Measurements from ENCODE around the gene MIER3. TPM values are rescaled to one million over a fixed set of nuclear protein-coding genes. Genes with fewer than 3 reads are reported as not detected.

Gene MIER3
- total RNA-seq, 1 experiment from 2014 or later = 32.0 TPM

DNA sequence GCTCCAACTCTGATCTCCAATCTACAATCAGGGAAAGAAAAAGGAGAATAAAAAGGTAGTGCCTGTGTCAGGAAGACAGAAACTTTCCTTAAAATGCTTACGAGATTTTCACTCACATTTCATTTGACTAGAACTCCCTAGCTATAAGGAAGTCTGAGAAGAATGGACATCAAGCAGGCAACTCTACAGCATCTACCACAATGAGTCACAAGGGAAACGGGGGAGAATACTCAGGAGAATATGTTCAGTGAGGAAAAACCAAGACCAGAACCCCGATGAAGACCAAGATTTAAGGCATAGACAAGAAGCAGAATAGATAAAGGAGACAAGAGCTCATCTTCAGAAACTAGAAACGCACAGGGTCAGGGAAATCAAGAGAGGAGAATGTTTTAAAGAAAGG lies 51.5 kb downstream of the MIER3 start:
- DNase-seq (ENCODE audit: extremely low read depth, low read depth) = no peak

DNA sequence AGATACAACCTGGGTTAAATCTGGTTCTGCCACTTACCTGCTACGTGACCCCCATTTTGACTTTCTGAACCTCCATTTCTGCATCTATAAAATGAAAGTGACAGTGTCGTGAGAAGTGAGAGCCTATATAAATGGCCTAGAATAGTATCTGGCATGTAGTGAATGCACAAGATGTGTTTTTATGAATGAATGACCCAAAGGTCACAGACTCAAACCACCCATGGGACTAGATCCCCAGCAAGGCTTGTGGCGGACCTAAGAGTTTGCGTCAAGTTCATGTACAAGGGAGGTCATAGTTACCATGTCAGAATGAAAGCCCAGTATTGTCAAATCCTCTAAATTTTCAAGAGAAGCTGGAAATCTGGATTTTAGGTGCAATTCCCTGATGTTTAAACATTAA lies 53.7 kb downstream of the MIER3 start:
- no peak for DNase-seq (ENCODE audit: extremely low read depth, low read depth)

DNA sequence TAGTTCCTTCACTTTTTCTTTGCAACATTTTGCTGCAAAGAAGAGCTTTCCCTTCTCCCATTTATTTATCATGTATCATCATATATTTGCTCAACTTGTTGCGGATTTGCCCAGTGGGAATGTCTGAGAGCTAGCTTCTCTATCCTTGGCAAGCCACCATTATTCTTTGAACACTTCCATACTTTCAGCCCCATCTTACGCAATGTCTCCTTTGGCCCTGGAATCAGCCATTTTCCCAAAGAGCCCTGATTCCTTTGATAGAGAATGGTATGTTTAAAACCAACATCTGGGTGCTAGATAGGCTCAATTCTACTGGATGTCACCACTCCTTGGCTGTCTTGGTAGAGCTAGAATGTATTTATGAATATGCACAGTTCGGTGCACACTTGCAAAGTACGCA lies 55.2 kb downstream of the MIER3 start:
- DNase-seq (ENCODE audit: extremely low read depth, low read depth) = no peak

DNA sequence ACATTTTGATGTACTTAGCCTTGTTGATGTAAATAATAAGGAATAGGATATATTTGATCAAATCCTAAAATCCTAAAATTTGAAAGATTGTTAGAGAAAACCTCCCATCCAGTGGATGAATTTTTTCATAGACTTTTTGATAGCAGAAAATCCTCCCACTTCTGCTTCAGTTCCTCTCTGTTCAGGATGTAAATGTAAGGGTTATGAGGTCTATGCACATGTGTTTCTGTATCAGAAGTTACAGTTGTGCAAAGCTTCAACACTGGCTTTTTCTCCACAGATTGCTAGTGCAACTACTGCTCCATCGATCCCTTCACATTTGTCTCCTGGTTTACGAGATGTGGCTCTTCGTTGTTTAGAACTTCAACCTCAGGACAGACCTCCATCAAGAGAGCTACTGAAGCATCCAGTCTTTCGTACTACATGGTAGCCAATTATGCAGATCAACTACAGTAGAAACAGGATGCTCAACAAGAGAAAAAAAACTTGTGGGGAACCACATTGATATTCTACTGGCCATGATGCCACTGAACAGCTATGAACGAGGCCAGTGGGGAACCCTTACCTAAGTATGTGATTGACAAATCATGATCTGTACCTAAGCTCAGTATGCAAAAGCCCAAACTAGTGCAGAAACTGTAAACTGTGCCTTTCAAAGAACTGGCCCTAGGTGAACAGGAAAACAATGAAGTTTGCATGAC lies 58.5 kb downstream of the MIER3 start:
- no peak for DNase-seq (ENCODE audit: extremely low read depth, low read depth)

DNA sequence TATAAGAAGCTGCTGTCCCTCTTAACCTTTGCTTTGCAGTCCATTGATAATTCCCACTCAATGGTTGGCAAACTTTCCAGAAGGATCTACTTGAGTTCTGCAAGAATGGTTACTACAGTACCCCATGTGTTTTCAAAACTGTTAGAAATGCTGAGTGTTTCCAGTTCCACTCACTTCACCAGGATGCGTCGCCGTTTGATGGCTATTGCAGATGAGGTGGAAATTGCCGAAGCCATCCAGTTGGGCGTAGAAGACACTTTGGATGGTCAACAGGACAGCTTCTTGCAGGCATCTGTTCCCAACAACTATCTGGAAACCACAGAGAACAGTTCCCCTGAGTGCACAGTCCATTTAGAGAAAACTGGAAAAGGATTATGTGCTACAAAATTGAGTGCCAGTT lies 70.4 kb downstream of the MIER3 start:
- DNase-seq (ENCODE audit: extremely low read depth, low read depth) = no peak

DNA sequence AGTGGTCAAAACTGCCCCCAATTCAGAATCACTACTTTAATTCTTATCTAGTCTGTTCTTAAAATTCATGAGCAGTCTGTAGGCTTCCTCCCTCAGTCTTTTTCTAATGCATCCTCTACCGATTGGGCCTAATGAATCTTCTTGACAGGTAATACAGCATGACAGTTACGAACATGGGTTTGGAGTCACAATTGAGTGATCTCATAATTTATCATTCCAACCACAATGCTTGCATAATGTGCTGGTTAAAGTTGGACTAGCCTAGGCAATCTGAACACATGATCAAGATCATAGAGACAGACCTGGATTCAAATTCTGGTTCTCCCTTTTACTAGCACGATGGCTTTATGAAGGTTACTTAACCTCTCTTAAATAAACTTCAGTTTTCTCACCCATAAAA lies 75.6 kb downstream of the MIER3 start:
- no peak for DNase-seq (ENCODE audit: extremely low read depth, low read depth)

DNA sequence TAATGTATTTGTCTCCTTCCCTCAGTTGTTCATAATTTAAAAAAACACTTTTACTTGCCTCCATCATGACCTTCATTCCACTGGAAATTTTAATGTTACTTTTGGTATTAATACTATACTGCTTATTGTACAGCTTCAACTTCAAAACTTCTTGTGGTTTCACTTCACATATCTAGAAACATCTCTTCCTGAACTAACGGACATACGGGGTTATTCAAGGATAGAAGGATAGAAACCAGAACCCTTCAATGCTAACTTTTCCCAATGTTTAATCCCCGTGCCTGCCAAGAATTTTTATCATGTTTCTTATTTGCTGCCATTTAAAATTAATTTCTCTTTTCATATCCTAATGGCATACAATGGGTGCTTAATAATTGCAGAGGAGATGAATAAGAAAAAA lies 78.9 kb downstream of the MIER3 start:
- no peak for DNase-seq (ENCODE audit: extremely low read depth, low read depth)

DNA sequence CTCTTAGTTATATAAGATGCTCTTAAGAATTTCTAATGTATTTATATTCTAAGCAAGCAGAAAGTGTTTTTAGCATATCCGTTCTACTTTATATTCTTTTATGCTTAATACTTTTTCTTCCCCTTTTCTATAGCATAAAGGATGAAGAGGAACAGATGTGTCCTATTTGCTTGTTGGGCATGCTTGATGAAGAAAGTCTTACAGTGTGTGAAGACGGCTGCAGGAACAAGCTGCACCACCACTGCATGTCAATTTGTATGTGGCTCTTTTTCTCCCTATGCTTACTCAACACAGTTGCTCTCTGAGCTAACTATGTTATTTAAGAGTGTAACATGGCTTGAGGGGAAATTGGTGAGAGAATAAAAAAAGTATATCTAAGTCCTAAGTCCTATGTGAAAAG lies 80.1 kb downstream of the MIER3 start:
- no peak for DNase-seq (ENCODE audit: extremely low read depth, low read depth)

Other genes with a start within 250 kb of the MIER3 start
- 5.1 and 5.6 TPM in 2 replicates for gene MAP3K1, start 136.6 kb downstream of the MIER3 start, total RNA-seq (2014; rRNA removed; shearing (Covaris generic))
- 8.9 and 9.9 TPM in 2 replicates for gene SETD9, start 42.5 kb downstream of the MIER3 start, total RNA-seq (2014; rRNA removed; shearing (Covaris generic))
- 82.1 and 85.2 TPM in 2 replicates for gene GPBP1, start 221.9 kb upstream of the MIER3 start, total RNA-seq (2014; rRNA removed; shearing (Covaris generic))